ENCODE data around the gene WDR72.

- TF ChIP-seq CTCF (IDR thresholded peaks at IDR 0.05): no peak
- no peak for TF ChIP-seq POLR2A (IDR thresholded peaks at IDR 0.05)
Measured at GRCh38 chr15:53589520-53590057, 169.9 kb downstream of the WDR72 start.

Measured in body of pancreas (tissue), 4 donors.